Adrenal gland (tissue), 12 donors: ENCODE results near the gene ZDHHC14. TPM values are rescaled to one million over a fixed set of nuclear protein-coding genes. Genes with fewer than 3 reads are reported as not detected.

Experiments
- DNase-seq, 7 donors: peaks; one replicate each; pipeline ENCODE4 v3.0.0-alpha.2; 2019 to 2020
- H3K27ac ChIP-seq, 5 donors: fragments of 200-600 bp; sonication (generic) in 4 of 5; 1 replicate in 3 of 5; 2 replicates in 2 of 5; pipeline versions ENCODE4 v1.5.1 to v1.8.0; 2016 to 2020; ENCODE audit warnings: mild to moderate bottlenecking in 1 of 5
- H3K27me3 ChIP-seq: fragments of 200-600 bp; 2 replicates; pipeline ENCODE4 v1.8.0; 2021
- H3K36me3 ChIP-seq, 2 donors: fragments of 200-600 bp; replicated peaks in 1 of 2; 1 replicate in 1 of 2; 2 replicates in 1 of 2; pipeline versions ENCODE4 v1.5.1 to v1.8.0; 2018 to 2022
- H3K4me1 ChIP-seq, 2 donors: fragments of 200-600 bp; replicated peaks in 1 of 2; 1 replicate in 1 of 2; 2 replicates in 1 of 2; pipeline versions ENCODE4 v1.5.1 to v1.8.0; 2018 to 2021
- H3K4me3 ChIP-seq, 4 donors: fragments of 200-600 bp; sonication (generic) in 3 of 4; one replicate each; pipeline ENCODE4 v1.5.1; 2016 to 2018
- H3K9me3 ChIP-seq, 3 donors: fragments of 200-600 bp; sonication (generic) in 1 of 3; replicated peaks in 1 of 3; 1 replicate in 2 of 3; 2 replicates in 1 of 3; pipeline versions ENCODE4 v1.5.1 to v1.8.0; 2016 to 2021
- POLR2A ChIP-seq, 2 donors: fragments of 450-650 bp; IDR thresholded peaks; one replicate each; pipeline ENCODE4 v1.6.1; 2017; ENCODE audit warnings: antibody characterized with exemption in 2 of 2, mild to moderate bottlenecking in 2 of 2, moderate library complexity in 1 of 2
- WGBS, 4 donors: extraction: QIAGEN DNeasy Blood & Tissue Kit in 2 of 4; methylation state at CpG; one replicate each; pipeline versions ENCODE4 v1.1.5 to v1.1.7; 2013 to 2017; 5-methylcytosine and 5-hydroxymethylcytosine counted together
- intact Hi-C, 2 donors: fragments of 100-400 bp; cut with DNase I; formaldehyde crosslinking; loops; one replicate each; pipeline versions ENCODE4 v1.14.1 to v1.15.0; 2022 to 2023
- polyA plus RNA-seq, 3 donors: library from polyadenylated mRNA; stranded (reverse); fragments of 200-250 nt in 2 of 3; fragments of 350-450 nt in 1 of 3; fragmentation: Illumina TruSeq in 1 of 3; extraction: RNeasy Lipid Tissue Mini Kit (QIAGEN cat#74804) in 1 of 3; gene quantifications; one replicate each; pipeline ENCODE4 v1.2.3, GENCODE V29; 2013 to 2014
- total RNA-seq, 9 donors: library from RNA; depleted of rRNA in 4 of 9; stranded (reverse); fragments of >200 nt in 4 of 9; fragments of 120-200 nt in 1 of 9; fragmentation: NEBNext Ultra II Directional in 1 of 9; extraction: Animal tissue kit (Norgen Biotek cat#: 25700) in 1 of 9; gene quantifications; one replicate each; pipeline versions ENCODE4 v1.1.0 to v1.2.4, GENCODE V29; 2013 to 2023
- TF ChIP-seq, protein P1 (sequence below), 6 experiments: fragments of 450-650 bp in 4 of 6; fragments of 200-600 bp in 2 of 6; sonication (generic) in 1 of 6; IDR thresholded peaks; 1 replicate in 5 of 6; 2 replicates in 1 of 6; pipeline versions ENCODE4 v1.5.1 to v1.8.0; 2016 to 2021; ENCODE audit warnings: antibody characterized with exemption in 6 of 6, mild to moderate bottlenecking in 2 of 6, moderate library complexity in 1 of 6
- donor health status: healthy with polysubstance abuse.
- donor health status: Bipolar disorder and iron deficiency.
- donor health status: DM: yes; HTN: yes; CAD: no.
- donor health status: DM: no; HTN: no; CAD: no.
- donor health status: DM: no; HTN: no; CAD: no.
- donor health status: DM: yes; HTN: yes; CAD: no.

The ZDHHC14 gene
- total and polyA plus RNA-seq, 12 donors = 3.8 to 14.3 (median 8.8) TPM

DNA sequence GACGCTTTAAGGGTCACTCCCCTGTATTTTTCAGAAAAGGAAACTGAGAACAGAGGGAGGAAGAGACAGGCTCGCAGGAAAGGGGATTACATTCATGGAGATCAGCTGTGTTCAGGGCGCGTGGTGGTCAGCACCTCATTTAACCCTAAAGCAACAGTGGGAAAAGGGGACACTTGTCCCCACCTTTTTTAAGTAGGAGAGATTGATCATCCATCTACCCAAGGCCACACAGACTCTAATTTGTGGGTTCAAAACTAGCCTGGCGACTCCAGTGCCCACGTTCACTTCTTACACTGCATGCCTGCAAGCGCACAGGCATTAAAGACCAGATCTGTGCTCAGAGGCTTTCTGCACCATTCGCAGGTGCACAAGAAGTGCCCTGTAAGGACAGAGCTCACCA, 274.1 kb downstream of the ZDHHC14 start:
- H3K36me3 ChIP-seq = no peaks in the 10 kb centered on the region
- H3K9me3 ChIP-seq = no peaks in the 10 kb centered on the region
- H3K4me1 ChIP-seq = no peaks in the 10 kb centered on the region
- H3K27ac ChIP-seq = no peak overlapping the region
- TF ChIP-seq POLR2A (IDR thresholded peaks at IDR 0.05) = no peak
- TF ChIP-seq, protein P1, sequence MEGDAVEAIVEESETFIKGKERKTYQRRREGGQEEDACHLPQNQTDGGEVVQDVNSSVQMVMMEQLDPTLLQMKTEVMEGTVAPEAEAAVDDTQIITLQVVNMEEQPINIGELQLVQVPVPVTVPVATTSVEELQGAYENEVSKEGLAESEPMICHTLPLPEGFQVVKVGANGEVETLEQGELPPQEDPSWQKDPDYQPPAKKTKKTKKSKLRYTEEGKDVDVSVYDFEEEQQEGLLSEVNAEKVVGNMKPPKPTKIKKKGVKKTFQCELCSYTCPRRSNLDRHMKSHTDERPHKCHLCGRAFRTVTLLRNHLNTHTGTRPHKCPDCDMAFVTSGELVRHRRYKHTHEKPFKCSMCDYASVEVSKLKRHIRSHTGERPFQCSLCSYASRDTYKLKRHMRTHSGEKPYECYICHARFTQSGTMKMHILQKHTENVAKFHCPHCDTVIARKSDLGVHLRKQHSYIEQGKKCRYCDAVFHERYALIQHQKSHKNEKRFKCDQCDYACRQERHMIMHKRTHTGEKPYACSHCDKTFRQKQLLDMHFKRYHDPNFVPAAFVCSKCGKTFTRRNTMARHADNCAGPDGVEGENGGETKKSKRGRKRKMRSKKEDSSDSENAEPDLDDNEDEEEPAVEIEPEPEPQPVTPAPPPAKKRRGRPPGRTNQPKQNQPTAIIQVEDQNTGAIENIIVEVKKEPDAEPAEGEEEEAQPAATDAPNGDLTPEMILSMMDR (IDR thresholded peaks at IDR 0.05) = no peak
- H3K4me3 ChIP-seq = no peak overlapping the region
- no peak for DNase-seq
- WGBS, 4 donors = 87 to 97% (median 93%) methylated on average over 6 to 8 of the region's 8 CpGs
- no peaks in the 10 kb centered on the region for H3K27me3 ChIP-seq
- intact Hi-C loops = loop anchor here in 1 of 2 donors (10.0 kb wide), 1 partner anchor 50 kb away; no protein-coding TSS in a partner anchor

DNA sequence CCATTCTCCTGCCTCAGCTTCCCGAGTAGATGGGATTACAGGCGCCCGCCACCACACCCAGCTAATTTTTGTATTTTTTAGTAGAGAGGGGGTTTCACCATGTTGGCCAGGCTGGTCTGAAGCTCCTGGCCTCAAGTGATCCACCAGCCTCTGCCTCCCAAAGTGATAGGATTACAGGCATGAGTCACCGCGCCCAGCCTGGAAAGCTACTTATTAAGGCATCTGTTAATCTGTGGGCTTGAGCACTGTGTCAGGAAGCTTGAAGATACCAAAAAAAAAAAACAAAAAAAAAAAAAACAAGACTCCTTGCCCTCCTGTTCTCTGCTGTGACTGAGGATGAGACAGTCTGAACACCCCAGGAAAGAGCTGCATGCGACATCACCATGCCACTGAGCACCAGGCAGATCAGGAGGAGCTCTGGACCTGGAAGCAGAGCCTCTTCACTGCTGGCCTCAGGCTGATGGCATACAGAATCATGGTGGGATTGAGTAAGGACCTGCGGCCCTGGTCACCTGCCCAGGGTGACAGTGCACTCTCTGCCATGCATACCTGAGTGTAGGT, 275.5 kb downstream of the ZDHHC14 start:
- H3K4me1 ChIP-seq = no peaks in the 10 kb centered on the region
- DNase-seq = no peak
- H3K4me3 ChIP-seq = no peak overlapping the region
- intact Hi-C loops = loop anchor here in 1 of 2 donors (10.0 kb wide), 1 partner anchor 52 kb away; no protein-coding TSS in a partner anchor
- no peak for TF ChIP-seq POLR2A (IDR thresholded peaks at IDR 0.05)
- TF ChIP-seq, protein P1 (IDR thresholded peaks at IDR 0.05) = no peak
- no peaks in the 10 kb centered on the region for H3K36me3 ChIP-seq
- no peaks in the 10 kb centered on the region for H3K27me3 ChIP-seq
- no peaks in the 10 kb centered on the region for H3K9me3 ChIP-seq
- H3K27ac ChIP-seq = no peak overlapping the region
- 95 to 99% (median 97%) methylated on average over 7 of the region's 7 CpGs for WGBS, 4 donors

DNA sequence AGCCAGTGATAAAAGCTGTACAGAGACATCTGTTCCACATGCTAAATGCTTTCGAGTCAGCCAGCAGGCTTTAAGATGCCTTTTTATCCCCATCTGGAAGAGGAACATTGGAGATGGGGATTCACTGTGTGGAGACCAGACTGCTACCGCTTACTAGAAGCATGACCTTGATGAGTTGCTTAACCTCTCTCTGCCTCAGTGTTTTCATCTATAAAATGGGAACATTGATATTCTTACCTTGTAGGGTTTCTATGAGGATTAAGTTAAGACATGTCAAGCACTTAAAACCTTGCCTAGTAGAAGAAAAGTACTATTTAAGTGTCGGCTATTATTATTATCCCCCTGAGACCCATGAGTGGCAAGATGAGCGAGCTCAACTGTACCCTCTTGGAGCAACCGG, 276.8 kb downstream of the ZDHHC14 start:
- intact Hi-C loops = loop anchor here in 1 of 2 donors (10.0 kb wide), 1 partner anchor 53 kb away; no protein-coding TSS in a partner anchor
- no peak for DNase-seq
- Histone ChIP-seq H3K4me3 (no peak overlapping the region), H3K9me3 (no peaks in the 10 kb centered on the region), H3K4me1 (no peaks in the 10 kb centered on the region), H3K36me3 (no peaks in the 10 kb centered on the region), H3K27ac (no peak overlapping the region), H3K27me3 (no peaks in the 10 kb centered on the region)
- no peak for TF ChIP-seq POLR2A (IDR thresholded peaks at IDR 0.05)
- TF ChIP-seq, protein P1 (IDR thresholded peaks at IDR 0.05) = no peak
- 97 to 99% (median 98%) methylated on average over 5 of the region's 5 CpGs for WGBS, 4 donors

DNA sequence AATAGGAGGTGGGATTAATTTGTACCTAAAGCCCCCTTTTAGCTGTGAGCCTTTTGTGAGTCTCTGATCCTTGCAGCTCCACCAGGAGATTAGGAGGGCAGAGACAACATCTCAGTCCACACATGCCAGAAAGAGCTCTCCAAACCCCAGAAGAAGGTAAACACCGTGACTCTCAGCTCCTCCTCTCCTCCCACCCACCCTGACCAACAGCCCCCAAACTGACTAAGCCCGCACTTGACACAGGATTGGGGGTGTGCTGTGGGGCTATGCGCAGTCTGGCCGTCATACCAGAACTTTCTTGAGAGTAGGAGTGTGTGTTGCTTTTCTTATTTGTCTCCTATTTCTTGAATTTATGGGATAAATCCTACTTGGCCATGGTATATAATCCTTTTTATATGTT, 277.3 kb downstream of the ZDHHC14 start:
- H3K27me3 ChIP-seq = no peaks in the 10 kb centered on the region
- no peak overlapping the region for H3K4me3 ChIP-seq

More for the DNA sequence above, 277.3 kb downstream of the ZDHHC14 start:
- Histone ChIP-seq H3K36me3 (no peaks in the 10 kb centered on the region), H3K9me3 (no peaks in the 10 kb centered on the region), H3K4me1 (no peaks in the 10 kb centered on the region), H3K27ac (no peak overlapping the region)
- TF ChIP-seq, protein P1 (IDR thresholded peaks at IDR 0.05) = no peak
- TF ChIP-seq POLR2A (IDR thresholded peaks at IDR 0.05) = no peak
- 90 to 100% (median 94%) methylated on average over 3 to 4 of the region's 4 CpGs for WGBS, 4 donors
- DNase-seq = no peak
- intact Hi-C loops = loop anchor here in 1 of 2 donors (10.0 kb wide), 1 partner anchor 54 kb away; no protein-coding TSS in a partner anchor
